ENCODE results near the gene PPP3R1. TPM values are rescaled to one million over a fixed set of nuclear protein-coding genes. Genes with fewer than 3 reads are reported as not detected.
"Not testable (repeated sequence)": the region's sequence is repeated elsewhere in the genome, so short reads cannot be mapped to it uniquely, and the experiment has no call there.

PPP3R1 gene
- total RNA-seq, 1 donor from 2014 or later, result 56.4 TPM

- no peaks in the 10 kb centered on the region for H3K4me1 Mint-ChIP-seq
- no peak overlapping the region for H3K27ac Mint-ChIP-seq (ENCODE audit: unreplicated experiment)
- no peaks in the 10 kb centered on the region for H3K27me3 Mint-ChIP-seq (ENCODE audit: low read depth)
Measured at GRCh38 chr2:68178954-68179627, 73.2 kb downstream of the PPP3R1 start.

GRCh38 chr2:68178432-68178831 is 73.9 kb downstream of the PPP3R1 start:
- no peaks in the 10 kb centered on the region for H3K9me3 Mint-ChIP-seq
- peaks cover 8% of the 10 kb centered on the region for H3K36me3 Mint-ChIP-seq (ENCODE audit: low read depth)
- TF ChIP-seq, protein P1, sequence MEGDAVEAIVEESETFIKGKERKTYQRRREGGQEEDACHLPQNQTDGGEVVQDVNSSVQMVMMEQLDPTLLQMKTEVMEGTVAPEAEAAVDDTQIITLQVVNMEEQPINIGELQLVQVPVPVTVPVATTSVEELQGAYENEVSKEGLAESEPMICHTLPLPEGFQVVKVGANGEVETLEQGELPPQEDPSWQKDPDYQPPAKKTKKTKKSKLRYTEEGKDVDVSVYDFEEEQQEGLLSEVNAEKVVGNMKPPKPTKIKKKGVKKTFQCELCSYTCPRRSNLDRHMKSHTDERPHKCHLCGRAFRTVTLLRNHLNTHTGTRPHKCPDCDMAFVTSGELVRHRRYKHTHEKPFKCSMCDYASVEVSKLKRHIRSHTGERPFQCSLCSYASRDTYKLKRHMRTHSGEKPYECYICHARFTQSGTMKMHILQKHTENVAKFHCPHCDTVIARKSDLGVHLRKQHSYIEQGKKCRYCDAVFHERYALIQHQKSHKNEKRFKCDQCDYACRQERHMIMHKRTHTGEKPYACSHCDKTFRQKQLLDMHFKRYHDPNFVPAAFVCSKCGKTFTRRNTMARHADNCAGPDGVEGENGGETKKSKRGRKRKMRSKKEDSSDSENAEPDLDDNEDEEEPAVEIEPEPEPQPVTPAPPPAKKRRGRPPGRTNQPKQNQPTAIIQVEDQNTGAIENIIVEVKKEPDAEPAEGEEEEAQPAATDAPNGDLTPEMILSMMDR (conservative IDR thresholded peaks at IDR 0.05), result no peak
- DNase-seq (ENCODE audit: low read depth, low spot score), result no peak
- H3K27me3 Mint-ChIP-seq (ENCODE audit: low read depth), result no peaks in the 10 kb centered on the region
- H3K4me1 Mint-ChIP-seq, result no peaks in the 10 kb centered on the region
- H3K27ac Mint-ChIP-seq (ENCODE audit: unreplicated experiment), result no peak overlapping the region
- H3K4me3 Mint-ChIP-seq, result no peak overlapping the region

More at GRCh38 chr2:68178954-68179627, 73.2 kb downstream of the PPP3R1 start:
- Mint-ChIP-seq H3K4me3 (no peak overlapping the region), H3K9me3 (no peaks in the 10 kb centered on the region), H3K36me3 (ENCODE audit: low read depth) (peaks cover 6% of the 10 kb centered on the region)
- TF ChIP-seq, protein P1 (conservative IDR thresholded peaks at IDR 0.05), result no peak
- no peak for DNase-seq (ENCODE audit: low read depth, low spot score)

DNA sequence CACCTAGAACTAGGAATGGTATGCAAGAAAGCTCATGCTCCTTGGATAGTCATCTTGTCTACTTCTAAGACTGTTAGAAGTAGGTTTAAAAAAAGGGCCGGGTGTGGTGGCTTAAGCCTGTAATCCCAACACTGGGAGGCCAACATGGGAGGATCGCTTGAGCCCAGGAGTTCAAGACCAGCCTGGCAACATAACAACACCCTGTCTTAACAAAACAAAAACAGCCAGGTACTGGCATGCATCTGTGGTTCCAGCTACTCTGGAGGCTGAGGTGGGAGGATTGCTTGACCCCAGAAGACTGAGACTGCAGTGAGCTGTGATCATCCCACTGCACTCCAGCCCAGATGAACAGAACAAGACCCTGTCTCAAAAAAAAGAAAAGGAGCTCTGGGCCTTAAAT is 74.8 kb downstream of the PPP3R1 start:
- H3K27ac Mint-ChIP-seq (ENCODE audit: unreplicated experiment), result no peak overlapping the region
- no peaks in the 10 kb centered on the region for H3K27me3 Mint-ChIP-seq (ENCODE audit: low read depth)
- DNase-seq (ENCODE audit: low read depth, low spot score), result no peak
- peaks cover 8% of the 10 kb centered on the region for H3K36me3 Mint-ChIP-seq (ENCODE audit: low read depth)
- no peak overlapping the region for H3K4me3 Mint-ChIP-seq
- TF ChIP-seq, protein P1 (conservative IDR thresholded peaks at IDR 0.05), result no peak
- H3K9me3 Mint-ChIP-seq, result no peaks in the 10 kb centered on the region
- no peaks in the 10 kb centered on the region for H3K4me1 Mint-ChIP-seq

GRCh38 chr2:68176657-68177056 is 75.7 kb downstream of the PPP3R1 start:
- Mint-ChIP-seq H3K9me3 (no peaks in the 10 kb centered on the region), H3K36me3 (ENCODE audit: low read depth) (peaks cover 8% of the 10 kb centered on the region), H3K27ac (ENCODE audit: unreplicated experiment) (no peak overlapping the region), H3K27me3 (ENCODE audit: low read depth) (no peaks in the 10 kb centered on the region), H3K4me1 (no peaks in the 10 kb centered on the region), H3K4me3 (no peak overlapping the region)
- no peak for DNase-seq (ENCODE audit: low read depth, low spot score)
- TF ChIP-seq, protein P1 (conservative IDR thresholded peaks at IDR 0.05), result no peak

GRCh38 chr2:68175210-68175609 is 77.1 kb downstream of the PPP3R1 start:
- not testable (repeated sequence) for DNase-seq (ENCODE audit: low read depth, low spot score); H3K27me3 Mint-ChIP-seq (ENCODE audit: low read depth); H3K9me3 Mint-ChIP-seq; H3K36me3 Mint-ChIP-seq (ENCODE audit: low read depth); H3K27ac Mint-ChIP-seq (ENCODE audit: unreplicated experiment); H3K4me3 Mint-ChIP-seq; H3K4me1 Mint-ChIP-seq

- TF ChIP-seq, protein P1 (conservative IDR thresholded peaks at IDR 0.05), result no peak
- H3K4me3 Mint-ChIP-seq, result no peak overlapping the region
- H3K27ac Mint-ChIP-seq (ENCODE audit: unreplicated experiment), result no peak overlapping the region
Measured at GRCh38 chr2:68172990-68173700, 79.2 kb downstream of the PPP3R1 start.

More at GRCh38 chr2:68172990-68173700, 79.2 kb downstream of the PPP3R1 start:
- Mint-ChIP-seq H3K4me1 (no peaks in the 10 kb centered on the region), H3K9me3 (no peaks in the 10 kb centered on the region), H3K36me3 (ENCODE audit: low read depth) (peaks cover 8% of the 10 kb centered on the region), H3K27me3 (ENCODE audit: low read depth) (no peaks in the 10 kb centered on the region)
- no peak for DNase-seq (ENCODE audit: low read depth, low spot score)

Data from neural crest cell (in vitro differentiated cells).